Posterior vena cava (tissue), 2 donors: ENCODE results near the gene PLEKHG1. TPM values are rescaled to one million over a fixed set of nuclear protein-coding genes. Genes with fewer than 3 reads are reported as not detected.

Experiments used
- DNase-seq: peaks from one replicate; pipeline ENCODE4 v3.0.0-alpha.2; 2020; ENCODE audit warnings: low spot score
- intact Hi-C, 2 donors: fragments of 100-400 bp; cut with DNase I; formaldehyde crosslinking; loops; one replicate each; pipeline versions ENCODE4 v1.14.1 to v1.14.2; 2022 to 2023
- total RNA-seq, 2 donors: library from RNA; stranded (reverse); fragmentation: NEBNext Ultra II Directional; extraction: Animal tissue kit (Norgen Biotek cat#: 25700); gene quantifications; one replicate each; pipeline ENCODE4 v1.2.1, GENCODE V29; 2021
- donor health status: DM: yes; HTN: yes; CAD: no.
- donor health status: DM: yes; HTN: yes; CAD: no.

Gene PLEKHG1
- total RNA-seq, 2 donors from 2014 or later: 23.0 to 27.9 TPM

DNA sequence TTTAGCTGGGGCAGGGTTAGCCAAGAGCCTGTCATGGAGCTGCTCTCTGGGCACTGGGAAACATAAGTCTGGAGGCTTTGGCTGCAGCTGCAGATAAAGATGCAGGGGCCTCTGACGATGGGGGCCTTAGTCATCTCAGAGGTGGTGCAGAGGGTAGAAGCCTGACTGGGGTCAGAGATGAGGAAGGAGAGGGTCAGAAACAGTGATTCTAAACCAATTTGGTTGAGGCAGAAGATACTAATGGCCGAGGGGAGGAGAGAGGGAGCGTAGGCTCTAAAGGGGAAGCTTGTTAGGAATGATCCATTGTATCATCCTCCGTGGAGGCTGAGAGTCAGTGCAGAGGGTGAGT is 33.8 kb downstream of the PLEKHG1 start:
- no peak for DNase-seq
- intact Hi-C loops: no loop called here

DNA sequence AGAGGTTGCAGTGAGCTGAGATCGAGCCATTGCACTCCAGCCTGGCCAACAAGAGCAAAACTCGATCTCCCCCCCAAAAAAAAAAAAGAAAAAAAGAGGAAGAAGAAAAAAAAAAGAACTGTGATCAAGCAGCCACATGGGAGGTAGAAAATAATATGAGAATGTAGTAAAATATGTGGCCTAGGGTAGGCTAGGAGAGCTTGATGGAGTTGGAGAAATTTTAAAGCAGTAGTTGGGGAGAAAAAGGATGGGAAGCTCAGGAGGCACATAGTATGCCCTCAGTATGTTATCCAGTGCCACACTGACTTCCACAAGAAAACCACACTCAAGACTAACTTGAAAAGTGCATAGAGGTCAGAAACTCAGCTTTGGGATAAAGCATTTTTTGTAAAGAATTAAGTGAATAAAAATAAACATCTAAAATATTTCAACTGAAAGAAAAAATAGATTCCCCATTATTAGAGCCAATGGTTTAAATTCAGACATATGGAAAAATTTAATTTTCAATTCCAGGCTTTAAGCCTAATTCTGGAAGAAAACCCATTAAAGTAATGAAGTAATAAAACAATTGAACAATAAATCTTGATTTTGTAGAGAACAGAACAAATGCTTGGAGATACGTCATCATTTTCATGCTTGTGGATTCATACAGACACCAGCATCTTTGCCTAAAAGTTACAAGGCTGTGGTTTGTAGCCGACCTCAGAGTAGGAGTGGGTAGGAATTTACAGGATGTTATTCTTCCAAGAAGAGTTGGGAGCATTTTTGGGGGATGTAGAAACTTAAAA is 34.7 kb downstream of the PLEKHG1 start:
- intact Hi-C loops: no loop called here

DNA sequence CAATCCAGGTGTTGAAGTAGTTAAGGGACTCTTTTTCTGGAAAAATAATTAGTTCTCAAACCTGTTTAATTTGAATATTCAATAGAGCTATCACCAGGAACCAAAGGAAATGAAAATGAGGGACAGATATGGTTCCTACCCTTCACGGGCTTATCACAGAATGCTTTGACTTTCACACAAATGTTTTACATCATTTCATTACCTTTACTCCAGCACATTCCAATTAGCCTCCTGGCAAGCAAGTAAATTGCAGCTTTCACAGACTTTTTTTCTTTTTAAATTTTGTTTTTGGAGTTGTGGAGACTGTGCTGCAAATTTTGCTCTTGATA is 35.2 kb downstream of the PLEKHG1 start:
- intact Hi-C loops: no loop called here
- DNase-seq: no peak

More for the DNA sequence above, 34.7 kb downstream of the PLEKHG1 start:
- no peak for DNase-seq

DNA sequence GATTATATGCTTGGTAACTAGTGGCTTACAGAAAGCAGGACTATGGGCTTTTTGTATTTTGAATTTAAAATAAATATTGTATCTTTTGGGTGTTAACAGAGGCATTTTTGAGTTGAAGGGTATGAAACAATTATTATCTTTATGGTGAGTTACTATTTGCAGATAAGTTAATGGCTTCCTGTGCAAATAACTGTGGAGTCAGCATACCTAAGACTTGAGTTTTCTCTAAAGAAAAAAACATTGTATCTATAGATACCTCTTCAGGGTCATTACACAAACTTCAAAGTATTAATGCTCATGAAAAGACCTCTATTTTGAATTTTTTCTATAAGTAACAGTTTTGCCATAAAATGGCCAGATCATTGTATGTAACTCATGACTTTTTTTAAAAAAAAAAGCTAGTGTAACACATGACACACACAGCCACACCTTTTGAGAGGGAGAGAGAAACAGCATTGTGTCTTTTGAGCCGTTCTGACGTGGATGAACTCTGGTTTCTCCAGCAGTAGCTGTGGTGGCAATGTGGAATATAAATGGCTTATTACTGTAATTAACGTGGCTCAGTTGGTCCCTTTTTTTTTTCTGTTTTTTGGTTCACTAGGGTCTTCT is 36.3 kb downstream of the PLEKHG1 start:
- intact Hi-C loops: no loop called here
- DNase-seq: no peak

DNA sequence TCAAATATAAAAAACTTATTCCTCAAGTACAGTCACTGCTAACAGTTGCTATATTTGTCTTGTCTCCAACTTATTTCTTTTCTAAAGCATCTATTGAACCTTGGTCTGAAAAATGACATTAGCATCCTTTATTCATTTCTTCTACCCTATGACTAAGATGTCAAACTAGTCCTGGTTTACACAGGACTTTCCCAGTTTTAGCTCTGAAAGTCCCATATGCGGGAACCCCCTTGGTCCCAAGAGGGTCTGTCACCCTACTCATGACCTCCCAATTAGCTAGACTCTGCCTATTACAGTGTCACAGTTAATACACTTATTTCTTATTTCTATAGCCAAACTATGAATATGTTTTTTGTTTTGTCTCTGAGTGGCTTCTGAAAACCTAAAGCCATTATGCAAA is 37.1 kb downstream of the PLEKHG1 start:
- DNase-seq: no peak
- intact Hi-C loops: no loop called here

DNA sequence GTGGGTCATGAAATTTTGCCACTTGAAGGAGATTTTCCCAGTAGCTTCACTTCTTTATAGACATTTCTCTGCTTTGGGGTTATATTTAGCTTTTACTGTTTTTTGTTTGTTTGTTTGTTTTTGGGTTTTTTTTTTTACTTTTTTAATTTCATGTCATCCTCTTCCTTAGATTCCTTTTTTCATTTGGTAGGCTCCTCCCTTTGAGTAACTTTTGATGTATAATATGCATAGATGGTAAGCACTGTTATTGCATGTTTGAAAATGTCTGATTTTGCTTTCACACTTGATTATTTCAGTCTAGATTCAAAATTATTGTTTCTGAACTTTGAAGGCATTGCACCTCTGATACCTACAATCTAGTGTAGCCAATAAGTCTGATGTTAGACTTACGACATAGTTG is 37.6 kb downstream of the PLEKHG1 start:
- intact Hi-C loops: no loop called here

DNA sequence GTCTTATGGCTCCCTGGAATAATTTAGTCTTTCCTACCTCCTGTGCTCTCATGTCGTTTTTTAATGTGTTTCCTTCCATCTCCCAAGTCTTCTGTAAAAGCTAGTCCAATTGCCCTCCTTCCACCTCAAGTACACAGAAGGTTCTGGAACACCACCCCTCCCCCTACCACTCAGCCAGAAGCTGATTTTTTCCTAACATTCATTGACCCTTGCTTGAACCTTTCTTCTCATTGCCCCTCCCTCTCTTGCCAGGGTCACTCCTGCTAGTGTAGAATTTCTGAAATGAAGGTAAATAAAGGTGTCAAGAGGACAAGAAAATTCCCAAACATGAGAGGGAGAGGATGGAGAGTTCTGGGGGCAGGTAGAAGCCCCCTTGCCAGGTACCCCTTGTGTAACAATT is 38.6 kb downstream of the PLEKHG1 start:
- intact Hi-C loops: no loop called here
- DNase-seq: no peak

More for the DNA sequence above, 37.6 kb downstream of the PLEKHG1 start:
- no peak for DNase-seq

DNA sequence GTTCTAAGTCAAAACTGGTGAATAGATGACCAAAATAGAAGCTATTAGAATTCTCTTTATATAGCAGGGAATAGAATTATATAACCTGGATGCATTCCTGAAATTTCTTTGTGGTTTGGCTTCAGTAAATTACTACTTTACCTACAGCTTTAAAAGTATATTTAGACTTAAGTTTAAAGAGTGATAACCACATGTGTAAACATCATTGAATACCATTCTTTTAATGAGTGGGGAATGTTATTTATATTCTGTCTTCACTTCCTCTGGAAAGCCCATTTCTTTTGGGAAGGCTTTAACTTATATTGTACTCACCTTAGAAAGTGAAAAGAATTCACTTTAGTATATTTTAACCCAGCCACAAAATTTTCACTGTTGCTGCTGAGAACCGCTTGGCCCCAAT is 39.1 kb downstream of the PLEKHG1 start:
- no peak for DNase-seq
- intact Hi-C loops: no loop called here

DNA sequence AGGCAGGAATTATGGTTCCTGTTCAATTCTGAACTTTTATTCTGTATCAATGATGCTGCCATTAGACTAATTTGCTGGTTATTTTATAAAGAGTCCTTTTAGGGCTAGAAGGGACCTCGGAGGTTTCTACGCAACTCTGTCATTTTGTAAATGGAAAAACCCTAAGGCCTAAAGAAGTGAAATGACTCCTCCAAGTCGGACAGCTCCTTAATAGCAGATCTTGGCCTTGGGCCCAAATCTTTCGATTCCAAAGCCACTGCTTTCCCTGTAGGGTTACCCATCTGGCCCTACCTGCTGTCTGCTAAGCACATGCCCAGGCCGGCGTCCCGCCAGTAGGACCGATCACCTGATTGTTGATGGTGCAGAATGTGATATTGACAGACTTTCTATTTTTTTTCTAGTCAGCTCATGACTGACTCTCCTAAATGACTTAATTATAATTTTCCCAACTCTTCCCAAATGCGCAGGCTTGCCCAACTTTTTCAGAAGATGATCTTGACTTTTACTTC is 40.2 kb downstream of the PLEKHG1 start:
- DNase-seq: no peak
- intact Hi-C loops: no loop called here

DNA sequence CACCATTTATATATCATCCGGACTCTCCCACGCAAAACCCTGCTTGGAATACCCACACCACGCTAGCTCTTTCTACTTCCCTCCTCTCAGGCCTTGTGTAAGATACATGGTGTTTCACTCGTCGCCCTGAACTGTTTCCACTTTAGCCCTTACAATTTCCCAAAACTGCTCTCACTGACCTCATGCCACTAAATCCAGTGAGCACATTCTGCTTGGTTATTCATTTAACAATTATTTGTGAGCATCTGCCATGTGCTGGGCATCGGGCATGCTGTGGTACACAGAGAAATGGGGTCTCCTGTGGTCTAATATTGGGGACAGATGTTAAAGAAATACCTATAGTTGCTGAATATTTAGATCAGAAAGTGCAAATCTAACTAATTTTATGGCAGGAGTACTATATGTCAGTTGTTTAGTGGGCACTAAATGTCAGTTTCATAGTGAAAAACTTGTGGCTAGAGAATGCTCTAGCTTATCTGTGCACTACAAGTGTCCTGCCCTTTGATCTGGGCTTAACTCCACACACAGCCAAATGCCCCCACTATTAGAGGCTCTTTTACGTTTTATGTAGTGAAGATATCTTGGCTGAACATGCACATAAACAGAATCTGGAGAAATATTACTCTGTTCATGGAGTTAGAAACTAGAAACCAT is 41.0 kb downstream of the PLEKHG1 start:
- intact Hi-C loops: no loop called here
- no peak for DNase-seq

DNA sequence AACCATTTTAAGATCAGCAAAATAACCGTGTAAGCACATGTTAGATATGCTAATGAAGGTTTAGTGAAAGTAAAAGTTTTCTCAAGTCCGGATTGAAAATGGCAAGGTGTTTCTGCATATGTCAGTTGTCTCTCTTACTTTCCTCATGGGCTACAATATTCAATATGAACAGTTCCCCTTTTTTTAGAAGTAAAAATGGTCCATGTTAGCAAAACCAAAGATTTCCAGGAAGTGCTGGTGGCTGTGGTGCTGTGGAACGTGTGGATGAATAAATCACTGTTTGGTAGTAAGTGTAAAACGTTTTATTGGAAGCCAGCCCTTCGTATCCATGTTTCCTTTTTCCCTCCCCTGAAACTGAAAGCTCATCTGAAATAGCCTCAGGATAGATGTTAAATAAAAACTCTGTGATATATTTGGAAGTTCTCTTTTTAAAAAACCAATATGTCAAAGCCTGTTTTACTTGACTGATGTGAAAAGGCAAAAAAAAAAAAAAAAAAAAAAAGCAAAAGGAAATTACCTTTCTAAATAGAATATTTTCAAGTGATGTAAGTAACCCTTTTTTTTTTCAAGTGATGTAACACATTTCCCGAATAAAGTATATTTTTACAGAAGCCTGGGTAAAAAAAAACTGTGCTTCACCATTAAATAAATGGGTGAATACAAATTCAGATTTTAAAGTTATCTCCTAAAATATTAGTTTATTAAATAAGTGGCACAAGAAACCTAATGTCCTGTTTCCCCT is 41.9 kb downstream of the PLEKHG1 start:
- intact Hi-C loops: no loop called here
- no peak for DNase-seq

DNA sequence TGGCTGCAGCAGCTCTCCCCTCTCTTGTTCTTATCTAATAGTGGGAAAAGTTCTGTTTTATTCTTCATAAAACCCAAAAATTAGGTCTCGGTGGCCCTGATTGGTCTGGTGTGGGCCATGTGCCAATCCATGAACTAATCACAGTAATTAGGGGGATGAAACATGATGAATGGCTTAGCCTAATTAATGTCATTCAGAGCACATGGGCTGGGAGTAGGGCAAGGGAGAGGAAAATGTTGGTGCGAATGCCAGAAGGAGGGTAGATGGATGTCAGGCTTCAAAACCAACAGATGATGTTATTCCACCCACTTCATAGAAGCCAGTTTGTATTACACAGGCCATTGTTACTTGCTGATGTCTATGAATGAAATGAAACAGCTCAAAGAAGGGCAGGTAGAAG is 46.5 kb downstream of the PLEKHG1 start:
- intact Hi-C loops: no loop called here

DNA sequence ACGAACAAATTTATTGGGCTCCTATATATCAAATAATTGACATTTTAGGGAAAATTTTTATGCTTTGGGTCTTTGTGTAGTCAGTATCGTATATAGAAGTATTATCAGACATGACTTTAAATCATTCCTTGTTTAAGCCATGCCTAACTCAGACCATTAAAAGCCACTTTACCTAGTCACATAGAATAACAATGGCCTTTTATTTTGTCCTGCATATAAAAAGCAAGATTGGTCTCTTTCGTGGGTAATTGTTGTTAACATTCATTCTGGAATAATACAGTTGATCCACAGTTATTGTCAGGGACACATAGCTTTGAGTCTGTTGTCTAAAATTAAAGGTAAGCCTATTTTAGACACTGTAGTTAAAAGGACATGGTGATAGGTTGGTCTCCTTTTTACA is 47.4 kb downstream of the PLEKHG1 start:
- no peak for DNase-seq
- intact Hi-C loops: no loop called here

More for the DNA sequence above, 46.5 kb downstream of the PLEKHG1 start:
- no peak for DNase-seq

Other genes with a start within 250 kb of the PLEKHG1 start
- not detected for gene IYD, start 230.9 kb upstream of the PLEKHG1 start, total RNA-seq